ENCODE results near the gene RANBP3. TPM values are rescaled to one million over a fixed set of nuclear protein-coding genes. Genes with fewer than 3 reads are reported as not detected.
A peak's percentile ranks its signal among the peaks of the same experiment; 100 is the strongest.

The RANBP3 gene
- total RNA-seq, 6 experiments from 2014 or later: 57.6 to 80.9 (median 70.4) TPM

GRCh38 chr19:5971714-5972354 lies 6.1 kb downstream of the RANBP3 start:
- no peak for TF ChIP-seq CTCF (IDR thresholded peaks at IDR 0.05)
- no peak for DNase-seq
- Mint-ChIP-seq H3K27me3 (ENCODE audit: insufficient read depth) (no peaks in the 10 kb centered on the region; the same call in 1 of the 2 replicates), H3K4me1 (ENCODE audit: low read depth) (peaks cover 47% of the 10 kb centered on the region), H3K36me3 (ENCODE audit: low read depth) (peaks cover 21% of the 10 kb centered on the region), H3K9me3 (no peaks in the 10 kb centered on the region), H3K27ac (no peak overlapping the region), H3K4me3 (no peak overlapping the region)

- Mint-ChIP-seq H3K4me1 (ENCODE audit: low read depth) (peaks cover 35% of the 10 kb centered on the region), H3K27me3 (ENCODE audit: insufficient read depth) (no peaks in the 10 kb centered on the region; the same call in 1 of the 2 replicates), H3K27ac (no peak overlapping the region), H3K36me3 (ENCODE audit: low read depth) (peaks cover 5% of the 10 kb centered on the region; the same call in 1 of the 2 replicates), H3K9me3 (no peaks in the 10 kb centered on the region), H3K4me3 (no peak overlapping the region)
- DNase-seq: no peak
- no peak for TF ChIP-seq CTCF (IDR thresholded peaks at IDR 0.05)
Measured at GRCh38 chr19:5969476-5969875, 8.5 kb downstream of the RANBP3 start.

GRCh38 chr19:5968431-5969373 lies 9.2 kb downstream of the RANBP3 start:
- no peaks in the 10 kb centered on the region for H3K9me3 Mint-ChIP-seq
- DNase-seq: no peak
- H3K27ac Mint-ChIP-seq: peak overlapping the region; percentile 65
- peaks cover under 1% of the 10 kb centered on the region; the same call in 1 of the 2 replicates for H3K27me3 Mint-ChIP-seq (ENCODE audit: insufficient read depth)
- H3K4me3 Mint-ChIP-seq: no peak overlapping the region
- peaks cover 30% of the 10 kb centered on the region for H3K4me1 Mint-ChIP-seq (ENCODE audit: low read depth)
- no peaks in the 10 kb centered on the region for H3K36me3 Mint-ChIP-seq (ENCODE audit: low read depth)
- no peak for TF ChIP-seq CTCF (IDR thresholded peaks at IDR 0.05)

GRCh38 chr19:5967994-5968430 lies 9.9 kb downstream of the RANBP3 start:
- no peaks in the 10 kb centered on the region for H3K9me3 Mint-ChIP-seq
- peaks cover 1% of the 10 kb centered on the region; the same call in 1 of the 2 replicates for H3K27me3 Mint-ChIP-seq (ENCODE audit: insufficient read depth)
- H3K27ac Mint-ChIP-seq: peak overlapping the region; percentile 65
- peaks cover 30% of the 10 kb centered on the region for H3K4me1 Mint-ChIP-seq (ENCODE audit: low read depth)
- H3K4me3 Mint-ChIP-seq: no peak overlapping the region
- H3K36me3 Mint-ChIP-seq (ENCODE audit: low read depth): no peaks in the 10 kb centered on the region
- DNase-seq: peak; percentile 74
- TF ChIP-seq CTCF (IDR thresholded peaks at IDR 0.05): peak; percentile 96

GRCh38 chr19:5967571-5967970 lies 10.4 kb downstream of the RANBP3 start:
- DNase-seq: no peak
- no peak for TF ChIP-seq CTCF (IDR thresholded peaks at IDR 0.05)
- Mint-ChIP-seq H3K36me3 (ENCODE audit: low read depth) (no peaks in the 10 kb centered on the region), H3K4me3 (no peak overlapping the region), H3K9me3 (no peaks in the 10 kb centered on the region), H3K4me1 (ENCODE audit: low read depth) (peaks cover 33% of the 10 kb centered on the region), H3K27me3 (ENCODE audit: insufficient read depth) (peaks cover 1% of the 10 kb centered on the region; the same call in 1 of the 2 replicates), H3K27ac (peak overlapping the region; percentile 65; the same call in 1 of the 2 replicates)

Data from HFFc6 (cell line).